ENCODE data around the gene OOSP3. TPM values are rescaled to one million over a fixed set of nuclear protein-coding genes. Genes with fewer than 3 reads are reported as not detected.
"Not testable (repeated sequence)": the region's sequence is repeated elsewhere in the genome, so short reads cannot be mapped to it uniquely, and the experiment has no call there.

The OOSP3 gene
- total RNA-seq, 1 experiment from 2014 or later = not detected

GRCh38 chr11:59847626-59848025 lies 31.0 kb upstream of the OOSP3 start:
- Histone ChIP-seq H3K9me2 (replicated peaks; ENCODE audit: insufficient read depth, low read length) (no peaks in the 10 kb centered on the region), H3K27ac (ENCODE audit: low read length) (no peak overlapping the region), H3K79me2 (ENCODE audit: low read length) (no peaks in the 10 kb centered on the region), H3K9ac (ENCODE audit: low read length) (no peak overlapping the region), H3K9me3 (ENCODE audit: low read length) (no peaks in the 10 kb centered on the region), H2AFZ (ENCODE audit: low read length) (no peak overlapping the region), H3K4me3 (ENCODE audit: low read length) (no peak overlapping the region), H4K20me1 (ENCODE audit: insufficient read depth, low read depth, low read length) (no peaks in the 10 kb centered on the region), H3K27me3 (ENCODE audit: low read length) (no peaks in the 10 kb centered on the region), H3K4me1 (ENCODE audit: low read length) (no peaks in the 10 kb centered on the region), H3K36me3 (ENCODE audit: insufficient read depth, low read length) (no peaks in the 10 kb centered on the region), H3K4me2 (ENCODE audit: low read depth, low read length, poor library complexity, severe bottlenecking) (no peak overlapping the region)
- no peak for DNase-seq

GRCh38 chr11:59848439-59848838 lies 30.1 kb upstream of the OOSP3 start:
- not testable (repeated sequence) for H3K79me2 ChIP-seq (ENCODE audit: low read length); H3K4me3 ChIP-seq (ENCODE audit: low read length); H2AFZ ChIP-seq (ENCODE audit: low read length); H3K9ac ChIP-seq (ENCODE audit: low read length); H3K27ac ChIP-seq (ENCODE audit: low read length); H3K9me3 ChIP-seq (ENCODE audit: low read length); H3K36me3 ChIP-seq (ENCODE audit: insufficient read depth, low read length); H3K4me2 ChIP-seq (ENCODE audit: low read depth, low read length, poor library complexity, severe bottlenecking); DNase-seq; H4K20me1 ChIP-seq (ENCODE audit: insufficient read depth, low read depth, low read length); H3K9me2 ChIP-seq (replicated peaks; ENCODE audit: insufficient read depth, low read length); H3K4me1 ChIP-seq (ENCODE audit: low read length); H3K27me3 ChIP-seq (ENCODE audit: low read length)

GRCh38 chr11:59849129-59849528 lies 29.5 kb upstream of the OOSP3 start:
- no peaks in the 10 kb centered on the region for H3K4me1 ChIP-seq (ENCODE audit: low read length)
- no peak overlapping the region for H3K9ac ChIP-seq (ENCODE audit: low read length)

GRCh38 chr11:59849551-59849950 lies 29.0 kb upstream of the OOSP3 start:
- not testable (repeated sequence) for DNase-seq; H4K20me1 ChIP-seq (ENCODE audit: insufficient read depth, low read depth, low read length); H3K9me3 ChIP-seq (ENCODE audit: low read length); H3K79me2 ChIP-seq (ENCODE audit: low read length); H3K9me2 ChIP-seq (replicated peaks; ENCODE audit: insufficient read depth, low read length); H3K36me3 ChIP-seq (ENCODE audit: insufficient read depth, low read length); H3K4me1 ChIP-seq (ENCODE audit: low read length); H3K27ac ChIP-seq (ENCODE audit: low read length); H3K27me3 ChIP-seq (ENCODE audit: low read length); H2AFZ ChIP-seq (ENCODE audit: low read length); H3K4me3 ChIP-seq (ENCODE audit: low read length); H3K4me2 ChIP-seq (ENCODE audit: low read depth, low read length, poor library complexity, severe bottlenecking); H3K9ac ChIP-seq (ENCODE audit: low read length)

More at GRCh38 chr11:59849129-59849528, 29.5 kb upstream of the OOSP3 start:
- Histone ChIP-seq H3K9me3 (ENCODE audit: low read length) (no peaks in the 10 kb centered on the region), H4K20me1 (ENCODE audit: insufficient read depth, low read depth, low read length) (no peaks in the 10 kb centered on the region), H3K79me2 (ENCODE audit: low read length) (no peaks in the 10 kb centered on the region), H3K27ac (ENCODE audit: low read length) (no peak overlapping the region), H3K9me2 (replicated peaks; ENCODE audit: insufficient read depth, low read length) (no peaks in the 10 kb centered on the region), H2AFZ (ENCODE audit: low read length) (no peak overlapping the region), H3K27me3 (ENCODE audit: low read length) (no peaks in the 10 kb centered on the region), H3K4me2 (ENCODE audit: low read depth, low read length, poor library complexity, severe bottlenecking) (no peak overlapping the region), H3K4me3 (ENCODE audit: low read length) (no peak overlapping the region), H3K36me3 (ENCODE audit: insufficient read depth, low read length) (no peaks in the 10 kb centered on the region)
- DNase-seq = no peak

GRCh38 chr11:59851416-59851815 lies 27.2 kb upstream of the OOSP3 start:
- H3K9me2 ChIP-seq (replicated peaks; ENCODE audit: insufficient read depth, low read length); H3K4me3 ChIP-seq (ENCODE audit: low read length); H4K20me1 ChIP-seq (ENCODE audit: insufficient read depth, low read depth, low read length); H3K36me3 ChIP-seq (ENCODE audit: insufficient read depth, low read length); H3K27ac ChIP-seq (ENCODE audit: low read length); H3K27me3 ChIP-seq (ENCODE audit: low read length); H3K4me2 ChIP-seq (ENCODE audit: low read depth, low read length, poor library complexity, severe bottlenecking); H2AFZ ChIP-seq (ENCODE audit: low read length); H3K9me3 ChIP-seq (ENCODE audit: low read length); H3K4me1 ChIP-seq (ENCODE audit: low read length); H3K79me2 ChIP-seq (ENCODE audit: low read length); DNase-seq; H3K9ac ChIP-seq (ENCODE audit: low read length): not testable (repeated sequence)

GRCh38 chr11:59854871-59855270 lies 23.7 kb upstream of the OOSP3 start:
- Histone ChIP-seq H3K27ac (ENCODE audit: low read length) (no peak overlapping the region), H3K9me2 (replicated peaks; ENCODE audit: insufficient read depth, low read length) (no peaks in the 10 kb centered on the region), H3K9ac (ENCODE audit: low read length) (no peak overlapping the region), H3K27me3 (ENCODE audit: low read length) (no peaks in the 10 kb centered on the region), H3K4me2 (ENCODE audit: low read depth, low read length, poor library complexity, severe bottlenecking) (no peak overlapping the region), H4K20me1 (ENCODE audit: insufficient read depth, low read depth, low read length) (no peaks in the 10 kb centered on the region), H3K9me3 (ENCODE audit: low read length) (no peaks in the 10 kb centered on the region), H2AFZ (ENCODE audit: low read length) (no peak overlapping the region), H3K4me3 (ENCODE audit: low read length) (no peak overlapping the region), H3K36me3 (ENCODE audit: insufficient read depth, low read length) (no peaks in the 10 kb centered on the region), H3K79me2 (ENCODE audit: low read length) (no peaks in the 10 kb centered on the region), H3K4me1 (ENCODE audit: low read length) (no peaks in the 10 kb centered on the region)
- no peak for DNase-seq

GRCh38 chr11:59857439-59858434 lies 20.8 kb upstream of the OOSP3 start:
- Histone ChIP-seq H2AFZ (ENCODE audit: low read length) (no peak overlapping the region), H3K4me1 (ENCODE audit: low read length) (no peaks in the 10 kb centered on the region), H3K9me3 (ENCODE audit: low read length) (no peaks in the 10 kb centered on the region), H3K27ac (ENCODE audit: low read length) (no peak overlapping the region), H3K27me3 (ENCODE audit: low read length) (no peaks in the 10 kb centered on the region), H3K79me2 (ENCODE audit: low read length) (no peaks in the 10 kb centered on the region), H3K4me2 (ENCODE audit: low read depth, low read length, poor library complexity, severe bottlenecking) (no peak overlapping the region), H3K36me3 (ENCODE audit: insufficient read depth, low read length) (no peaks in the 10 kb centered on the region), H3K4me3 (ENCODE audit: low read length) (no peak overlapping the region), H3K9me2 (replicated peaks; ENCODE audit: insufficient read depth, low read length) (no peaks in the 10 kb centered on the region), H4K20me1 (ENCODE audit: insufficient read depth, low read depth, low read length) (no peaks in the 10 kb centered on the region), H3K9ac (ENCODE audit: low read length) (no peak overlapping the region)
- DNase-seq = no peak

- no peak overlapping the region for H3K27ac ChIP-seq (ENCODE audit: low read length)
- H3K9ac ChIP-seq (ENCODE audit: low read length) = no peak overlapping the region
- no peak overlapping the region for H2AFZ ChIP-seq (ENCODE audit: low read length)
Observed at GRCh38 chr11:59859673-59860072, 18.9 kb upstream of the OOSP3 start.

More at GRCh38 chr11:59859673-59860072, 18.9 kb upstream of the OOSP3 start:
- no peaks in the 10 kb centered on the region for H3K9me2 ChIP-seq (replicated peaks; ENCODE audit: insufficient read depth, low read length)
- no peak overlapping the region for H3K4me2 ChIP-seq (ENCODE audit: low read depth, low read length, poor library complexity, severe bottlenecking)
- no peaks in the 10 kb centered on the region for H3K27me3 ChIP-seq (ENCODE audit: low read length)
- no peak for DNase-seq
- H3K4me3 ChIP-seq (ENCODE audit: low read length) = no peak overlapping the region
- H3K36me3 ChIP-seq (ENCODE audit: insufficient read depth, low read length) = no peaks in the 10 kb centered on the region
- H3K4me1 ChIP-seq (ENCODE audit: low read length) = no peaks in the 10 kb centered on the region
- H4K20me1 ChIP-seq (ENCODE audit: insufficient read depth, low read depth, low read length) = no peaks in the 10 kb centered on the region
- H3K79me2 ChIP-seq (ENCODE audit: low read length) = no peaks in the 10 kb centered on the region
- no peaks in the 10 kb centered on the region for H3K9me3 ChIP-seq (ENCODE audit: low read length)
